ENCODE results near the gene GPM6B.
"Not testable (repeated sequence)": the region's sequence is repeated elsewhere in the genome, so short reads cannot be mapped to it uniquely, and the experiment has no call there.

Gene GPM6B

GRCh38 chrX:13764281-13764680 is 52.6 kb downstream of the GPM6B start:
- no peak for DNase-seq (ENCODE audit: low spot score)

GRCh38 chrX:13763489-13763888 is 53.4 kb downstream of the GPM6B start:
- no peak for DNase-seq (ENCODE audit: low spot score)

GRCh38 chrX:13761606-13762414 is 55.1 kb downstream of the GPM6B start:
- DNase-seq (ENCODE audit: low spot score): no peak

- no peak for DNase-seq (ENCODE audit: low spot score)
These were observed 56.5 kb downstream of the GPM6B start for GRCh38 chrX:13760426-13760825.

- no peak for DNase-seq (ENCODE audit: low spot score)
These were observed 57.7 kb downstream of the GPM6B start for GRCh38 chrX:13759152-13759718.

- no peak for DNase-seq (ENCODE audit: low spot score)
These were observed 60.5 kb downstream of the GPM6B start for GRCh38 chrX:13756381-13756780.

GRCh38 chrX:13755254-13755653 is 61.6 kb downstream of the GPM6B start:
- DNase-seq (ENCODE audit: low spot score): no peak

GRCh38 chrX:13754765-13755164 is 62.1 kb downstream of the GPM6B start:
- DNase-seq (ENCODE audit: low spot score): no peak

- no peak for DNase-seq (ENCODE audit: low spot score)
These were observed 64.2 kb downstream of the GPM6B start for GRCh38 chrX:13752646-13753045.

- DNase-seq (ENCODE audit: low spot score): peak; percentile 59
These were observed 64.8 kb downstream of the GPM6B start for GRCh38 chrX:13752141-13752540.

- no peak for DNase-seq (ENCODE audit: low spot score)
These were observed 66.1 kb downstream of the GPM6B start for GRCh38 chrX:13750812-13751211.

GRCh38 chrX:13750204-13750603 is 66.7 kb downstream of the GPM6B start:
- peak; percentile 61 for DNase-seq (ENCODE audit: low spot score)

GRCh38 chrX:13748486-13748885 is 68.4 kb downstream of the GPM6B start:
- DNase-seq (ENCODE audit: low spot score): peak; percentile 14

GRCh38 chrX:13747836-13748235 is 69.1 kb downstream of the GPM6B start:
- peak; percentile 57 for DNase-seq (ENCODE audit: low spot score)

GRCh38 chrX:13742397-13743176 is 74.3 kb downstream of the GPM6B start:
- no peak for DNase-seq (ENCODE audit: low spot score)

GRCh38 chrX:13741695-13742094 is 75.2 kb downstream of the GPM6B start:
- no peak for DNase-seq (ENCODE audit: low spot score)

GRCh38 chrX:13734278-13735172 is 82.4 kb downstream of the GPM6B start, which contains the start of the genes OFD1 and TRAPPC2:
OFD1 (plus strand) TSS chrX:13734748; CDS start chrX:13735072, 324 bp downstream.
TRAPPC2 (minus strand) TSS chrX:13734620; CDS start chrX:13719963, 14,657 bp downstream.
- peak; percentile 98 for DNase-seq (ENCODE audit: low spot score)

- peak; percentile 58 for DNase-seq (ENCODE audit: low spot score)
These were observed 83.4 kb downstream of the GPM6B start for GRCh38 chrX:13733506-13733905.

- no peak for DNase-seq (ENCODE audit: low spot score)
These were observed 84.4 kb downstream of the GPM6B start for GRCh38 chrX:13732246-13733067.

- DNase-seq (ENCODE audit: low spot score): not testable (repeated sequence)
These were observed 86.4 kb downstream of the GPM6B start for GRCh38 chrX:13730523-13730922.

GRCh38 chrX:13726583-13726982 is 90.3 kb downstream of the GPM6B start:
- DNase-seq (ENCODE audit: low spot score): not testable (repeated sequence)
